Esophagus muscularis mucosa (tissue), 4 donors: ENCODE results near the gene RSPH10B2.

Experiments
- CTCF ChIP-seq, 3 experiments: fragments of 200-600 bp in 2 of 3; fragments of 450-650 bp in 1 of 3; sonication (generic) in 2 of 3; IDR thresholded peaks; one replicate each; pipeline ENCODE4 v1.5.1; 2017 to 2019; ENCODE audit warnings: antibody characterized with exemption in 3 of 3, mild to moderate bottlenecking in 2 of 3, moderate library complexity in 1 of 3
- EP300 ChIP-seq: sonication (generic); formaldehyde crosslinking; IDR thresholded peaks from one replicate; pipeline ENCODE4 v1.6.1; 2017; ENCODE audit warnings: antibody characterized with exemption
- POLR2A ChIP-seq: fragments of 450-650 bp; IDR thresholded peaks from one replicate; pipeline ENCODE4 v1.6.1; 2017; ENCODE audit warnings: antibody characterized with exemption, moderate library complexity, mild to moderate bottlenecking, low read depth

- no peak for TF ChIP-seq CTCF (IDR thresholded peaks at IDR 0.05)
- no peak for TF ChIP-seq POLR2A
- no peak for TF ChIP-seq EP300
Observed at GRCh38 chr7:6833636-6834035, 79.7 kb downstream of the RSPH10B2 start.
